Keratinocyte (primary cell): ENCODE data around the gene DIAPH2. TPM values are rescaled to one million over a fixed set of nuclear protein-coding genes. Genes with fewer than 3 reads are reported as not detected.

Experiments used
- DNase-seq: peaks from one replicate; pipeline ENCODE4 v3.0.0-alpha.2; 2011; ENCODE audit warnings: low read depth, missing footprints, low spot score
- FAIRE-seq: peaks from 2 replicates; lab custom pipeline; 2011; peaks lifted over from hg19 to GRCh38; lab: Jason Lieb, UNC
- H2AFZ ChIP-seq: 2 replicates; pipeline ENCODE4 v1.6.0; 2012; ENCODE audit warnings: low read length, control low read depth, inconsistent platforms; ENCODE audit not compliant: control insufficient read depth
- H3K27ac ChIP-seq: 2 replicates; pipeline ENCODE4 v1.5.1; 2011; ENCODE audit warnings: low read length; ENCODE audit not compliant: control insufficient read depth, insufficient read depth
- H3K27me3 ChIP-seq: 3 replicates; pipeline ENCODE4 v1.6.0; 2011; ENCODE audit warnings: low read length; ENCODE audit not compliant: control insufficient read depth, insufficient read depth; ENCODE audit errors: extremely low read depth
- H3K36me3 ChIP-seq, 2 experiments: 2 replicates in 1 of 2; 3 replicates in 1 of 2; pipeline ENCODE4 v1.5.1; 2011; ENCODE audit warnings: low read length in 2 of 2, mild to moderate bottlenecking in 1 of 2; ENCODE audit not compliant: control insufficient read depth in 2 of 2, insufficient read depth in 2 of 2; ENCODE audit errors: extremely low read depth in 1 of 2
- H3K4me1 ChIP-seq: 3 replicates; pipeline ENCODE4 v1.5.1; 2011; ENCODE audit warnings: low read length; ENCODE audit not compliant: control insufficient read depth, insufficient read depth; ENCODE audit errors: extremely low read depth
- H3K4me2 ChIP-seq: 3 replicates; pipeline ENCODE4 v1.6.0; 2011; ENCODE audit warnings: low read depth, low read length; ENCODE audit not compliant: control insufficient read depth, insufficient read depth; ENCODE audit errors: extremely low read depth
- H3K4me3 ChIP-seq, 3 experiments: fragments of 200-600 bp in 1 of 3; sonication (generic) in 1 of 3; 2 replicates in 2 of 3; 3 replicates in 1 of 3; pipeline ENCODE4 v1.5.1; 2011 to 2016; ENCODE audit warnings: low read length in 3 of 3, mild to moderate bottlenecking in 3 of 3, control low read depth in 2 of 3, inconsistent platforms in 1 of 3, low read depth in 1 of 3, mixed read lengths in 1 of 3, mixed run types in 1 of 3, moderate library complexity in 1 of 3; ENCODE audit not compliant: control insufficient read depth in 2 of 3, insufficient read depth in 2 of 3; ENCODE audit errors: extremely low read depth in 1 of 3
- H3K79me2 ChIP-seq: 2 replicates; pipeline ENCODE4 v1.6.0; 2012; ENCODE audit warnings: low read length; ENCODE audit not compliant: control insufficient read depth, insufficient read depth
- H3K9ac ChIP-seq: 3 replicates; pipeline ENCODE4 v1.6.0; 2011; ENCODE audit warnings: low read length; ENCODE audit not compliant: control insufficient read depth, insufficient read depth; ENCODE audit errors: extremely low read depth
- H3K9me1 ChIP-seq: 3 replicates; pipeline ENCODE4 v1.6.0; 2011; ENCODE audit warnings: low read length; ENCODE audit not compliant: control insufficient read depth, insufficient read depth; ENCODE audit errors: extremely low read depth
- H3K9me3 ChIP-seq: 2 replicates; pipeline ENCODE4 v1.5.1; 2012; ENCODE audit warnings: low read depth, low read length; ENCODE audit not compliant: control insufficient read depth
- H4K20me1 ChIP-seq: 3 replicates; pipeline ENCODE4 v1.6.0; 2011; ENCODE audit warnings: low read length; ENCODE audit not compliant: control insufficient read depth, insufficient read depth; ENCODE audit errors: extremely low read depth
- CTCF ChIP-seq, 3 experiments: IDR thresholded peaks in 1 of 3; conservative IDR thresholded peaks in 1 of 3; optimal IDR thresholded peaks in 1 of 3; 2 replicates in 2 of 3; 3 replicates in 1 of 3; pipeline versions ENCODE3 to v1.5.1; 2011; ENCODE audit warnings: low read length in 3 of 3, mild to moderate bottlenecking in 3 of 3, moderate library complexity in 2 of 3, control low read depth in 1 of 3, inconsistent platforms in 1 of 3; ENCODE audit not compliant: insufficient read depth in 2 of 3; ENCODE audit errors: extremely low read depth in 1 of 3
- EZH2 ChIP-seq: IDR thresholded peaks from one replicate; pipeline ENCODE4 v1.6.1; 2012; ENCODE audit warnings: inconsistent platforms, mild to moderate bottlenecking, low read length, moderate library complexity
- dilution Hi-C: fragments of 300-500 bp; cut with MboI; formaldehyde crosslinking; loops from one replicate; pipeline ENCODE4 v1.7.0; 2020; ENCODE audit warnings: low sequenced_read_pairs; ENCODE audit not compliant: extremely low pct_ligation_motif_present
- polyA plus RNA-seq, 5 experiments: library from polyadenylated mRNA; depleted of rRNA in 3 of 5; stranded (reverse) in 3 of 5; stranded (forward) in 1 of 5; unstranded in 1 of 5; fragments of >200 nt; gene quantifications; 1 replicate in 1 of 5; 2 replicates in 3 of 5; 3 replicates in 1 of 5; pipeline versions ENCODE4 v1.2.1 to v1.2.3, GENCODE V29; 2011 to 2012; ENCODE audit warnings: missing spikeins in 2 of 5, low read depth in 1 of 5, low replicate concordance in 1 of 5

The DIAPH2 gene
- polyA plus RNA-seq, 1 donor (not counting 4 experiments of a cell fraction or from before 2014, with no cell fraction given), result 7.4 TPM

GRCh38 chrX:97431281-97431680 is 746.6 kb downstream of the DIAPH2 start:
- Histone ChIP-seq H3K27me3 (no peaks in the 10 kb centered on the region), H3K9ac (no peak overlapping the region), H3K9me3 (no peaks in the 10 kb centered on the region), H3K36me3 (no peaks in the 10 kb centered on the region), H3K9me1 (no peaks in the 10 kb centered on the region), H3K27ac (no peak overlapping the region), H3K4me3 (no peak overlapping the region), H2AFZ (no peak overlapping the region), H3K79me2 (no peaks in the 10 kb centered on the region), H4K20me1 (no peaks in the 10 kb centered on the region), H3K4me1 (no peaks in the 10 kb centered on the region), H3K4me2 (no peak overlapping the region)
- FAIRE-seq (no peak), DNase-seq (no peak)
- TF ChIP-seq CTCF (optimal IDR thresholded peaks at IDR 0.05 in 1 of 3, IDR thresholded peaks at IDR 0.05 in 1 of 3, conservative IDR thresholded peaks at IDR 0.05 in 1 of 3; ENCODE audit: extremely low read depth in 1 of 3, insufficient read depth in 2 of 3, low read length in 3 of 3), result no peak
- no peak for TF ChIP-seq EZH2
- dilution Hi-C loops, result no loop called here

- no peak overlapping the region for H3K4me3 ChIP-seq
- H3K27me3 ChIP-seq, result no peaks in the 10 kb centered on the region
- no peaks in the 10 kb centered on the region for H4K20me1 ChIP-seq
- no peak overlapping the region for H3K9ac ChIP-seq
- H3K9me3 ChIP-seq, result no peaks in the 10 kb centered on the region
- H3K79me2 ChIP-seq, result no peaks in the 10 kb centered on the region
- no peak overlapping the region for H2AFZ ChIP-seq
- FAIRE-seq (no peak), DNase-seq (no peak)
- H3K27ac ChIP-seq, result no peak overlapping the region
- dilution Hi-C loops, result no loop called here
- H3K36me3 ChIP-seq, result no peaks in the 10 kb centered on the region
- no peaks in the 10 kb centered on the region for H3K9me1 ChIP-seq
- no peaks in the 10 kb centered on the region for H3K4me1 ChIP-seq
- no peak overlapping the region for H3K4me2 ChIP-seq
- no peak for TF ChIP-seq EZH2
- TF ChIP-seq CTCF (optimal IDR thresholded peaks at IDR 0.05 in 1 of 3, IDR thresholded peaks at IDR 0.05 in 1 of 3, conservative IDR thresholded peaks at IDR 0.05 in 1 of 3; ENCODE audit: extremely low read depth in 1 of 3, insufficient read depth in 2 of 3, low read length in 3 of 3), result no peak
These were observed 761.7 kb downstream of the DIAPH2 start for GRCh38 chrX:97446298-97446882.
